Caco-2 (cell line): ENCODE results near the gene CEP290. TPM values are rescaled to one million over a fixed set of nuclear protein-coding genes. Genes with fewer than 3 reads are reported as not detected.

ENCODE experiments used
- BruUV-seq: library from RNA; stranded (reverse); fragments of 400-500 nt; replicated peaks from 2 replicates; lab custom pipeline; 2021; lab: Mats Ljungman, UMichigan
- CTCF ChIA-PET: fragments of 300-600 bp; sonication (Branson Sonifier 250); formaldehyde crosslinking; loops from one replicate; lab custom pipeline; 2022; ENCODE audit warnings: antibody characterized with exemption; lab: Charles Lee
- POLR2A ChIA-PET: fragments of 300-600 bp; sonication (Branson Sonifier 250); formaldehyde crosslinking; loops from one replicate; lab custom pipeline; 2022; ENCODE audit warnings: antibody characterized with exemption; lab: Charles Lee
- DNase-seq, 2 experiments: peaks; one replicate each; pipeline versions ENCODE4 v3.0.0 to v3.0.0-alpha.2; 2020 to 2022
- H3K27me3 ChIP-seq: replicated peaks from 2 replicates; pipeline ENCODE4 v1.6.0; 2011; ENCODE audit warnings: low read length; ENCODE audit not compliant: control insufficient read depth, insufficient read depth
- H3K36me3 ChIP-seq: 2 replicates; pipeline ENCODE4 v1.5.1; 2011; ENCODE audit warnings: low read length; ENCODE audit not compliant: control insufficient read depth, insufficient read depth
- H3K4me1 ChIP-seq: fragments of 250-450 bp; sonication (Bioruptor Pico); 2 replicates; pipeline ENCODE4 v1.5.1; 2020; ENCODE audit warnings: mild to moderate bottlenecking
- H3K4me3 ChIP-seq: 2 replicates; pipeline ENCODE4 v1.5.1; 2011; ENCODE audit warnings: low read depth, mild to moderate bottlenecking, control low read depth, low read length
- H3K9me3 ChIP-seq: fragments of 250-450 bp; sonication (Bioruptor Pico); 2 replicates; pipeline ENCODE4 v1.5.1; 2020; ENCODE audit warnings: mild to moderate bottlenecking, moderate library complexity
- H3K27ac Mint-ChIP-seq: one replicate; pipeline ENCODE4 v1.8.0; 2022; ENCODE audit warnings: mixed read lengths; ENCODE audit not compliant: unreplicated experiment
- H3K27me3 Mint-ChIP-seq: one replicate; pipeline ENCODE4 v1.8.0; 2022; ENCODE audit warnings: mixed read lengths; ENCODE audit not compliant: insufficient read depth, unreplicated experiment
- H3K36me3 Mint-ChIP-seq: one replicate; pipeline ENCODE4 v1.8.0; 2022; ENCODE audit warnings: mild to moderate bottlenecking, mixed read lengths; ENCODE audit not compliant: insufficient read depth, unreplicated experiment
- H3K4me1 Mint-ChIP-seq: one replicate; pipeline ENCODE4 v1.8.0; 2022; ENCODE audit warnings: low read depth, mixed read lengths; ENCODE audit not compliant: unreplicated experiment
- H3K4me3 Mint-ChIP-seq: one replicate; pipeline ENCODE4 v1.8.0; 2022; ENCODE audit warnings: mild to moderate bottlenecking, moderate library complexity, mixed read lengths; ENCODE audit not compliant: unreplicated experiment
- H3K9me3 Mint-ChIP-seq: one replicate; pipeline ENCODE4 v1.8.0; 2022; ENCODE audit warnings: mixed read lengths; ENCODE audit not compliant: unreplicated experiment
- intact Hi-C: fragments of 100-400 bp; cut with micrococcal nuclease; formaldehyde crosslinking; loops from one replicate; pipeline ENCODE4 v1.10.0; 2022; ENCODE audit not compliant: unreplicated experiment
- total RNA-seq: library from RNA; stranded (reverse); gene quantifications from 2 replicates; pipeline ENCODE4 v1.2.3, GENCODE V29; 2022
- TF ChIP-seq, protein P1 (sequence below), 2 experiments: fragments of 200-600 bp in 1 of 2; IDR thresholded peaks; 1 replicate in 1 of 2; 2 replicates in 1 of 2; pipeline versions ENCODE4 v1.5.1 to v1.8.0; 2011 to 2022; ENCODE audit warnings: antibody characterized with exemption in 1 of 2, control low read depth in 1 of 2, inconsistent platforms in 1 of 2, low read depth in 1 of 2, low read length in 1 of 2, mild to moderate bottlenecking in 1 of 2, moderate library complexity in 1 of 2; ENCODE audit not compliant: insufficient read depth in 1 of 2, severe bottlenecking in 1 of 2, unreplicated experiment in 1 of 2

The CEP290 gene
- total RNA-seq, 1 experiment from 2014 or later, result 14.0 TPM

DNA sequence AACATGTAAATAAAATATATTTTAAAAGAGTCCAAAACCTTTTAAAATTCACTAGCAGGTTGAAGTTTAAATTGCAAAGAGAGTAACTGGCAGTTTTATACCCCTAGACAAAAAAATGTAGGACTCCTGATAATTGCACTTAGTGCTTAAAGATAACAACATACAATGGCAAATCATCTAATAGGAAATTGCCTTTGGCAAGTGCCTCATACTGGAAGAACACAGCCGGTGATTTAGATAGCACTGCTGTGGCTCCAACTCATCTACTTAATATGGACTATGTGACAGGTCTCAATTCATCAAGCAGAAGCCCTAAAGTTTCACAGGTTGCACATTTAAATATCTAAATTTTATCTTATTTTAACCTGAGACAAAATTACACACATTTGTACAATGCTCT, 126.1 kb downstream of the CEP290 start:
- POLR2A ChIA-PET, result no interaction called here
- Mint-ChIP-seq H3K4me3 (no peak overlapping the region), H3K9me3 (peaks cover 45% of the 10 kb centered on the region), H3K36me3 (no peaks in the 10 kb centered on the region), H3K4me1 (no peaks in the 10 kb centered on the region), H3K27ac (no peak overlapping the region), H3K27me3 (peaks cover 3% of the 10 kb centered on the region)
- DNase-seq, result no peak
- Histone ChIP-seq H3K36me3 (no peaks in the 10 kb centered on the region), H3K9me3 (peaks cover 20% of the 10 kb centered on the region), H3K4me1 (no peaks in the 10 kb centered on the region), H3K4me3 (no peak overlapping the region), H3K27me3 (no peaks in the 10 kb centered on the region)
- TF ChIP-seq, protein P1, sequence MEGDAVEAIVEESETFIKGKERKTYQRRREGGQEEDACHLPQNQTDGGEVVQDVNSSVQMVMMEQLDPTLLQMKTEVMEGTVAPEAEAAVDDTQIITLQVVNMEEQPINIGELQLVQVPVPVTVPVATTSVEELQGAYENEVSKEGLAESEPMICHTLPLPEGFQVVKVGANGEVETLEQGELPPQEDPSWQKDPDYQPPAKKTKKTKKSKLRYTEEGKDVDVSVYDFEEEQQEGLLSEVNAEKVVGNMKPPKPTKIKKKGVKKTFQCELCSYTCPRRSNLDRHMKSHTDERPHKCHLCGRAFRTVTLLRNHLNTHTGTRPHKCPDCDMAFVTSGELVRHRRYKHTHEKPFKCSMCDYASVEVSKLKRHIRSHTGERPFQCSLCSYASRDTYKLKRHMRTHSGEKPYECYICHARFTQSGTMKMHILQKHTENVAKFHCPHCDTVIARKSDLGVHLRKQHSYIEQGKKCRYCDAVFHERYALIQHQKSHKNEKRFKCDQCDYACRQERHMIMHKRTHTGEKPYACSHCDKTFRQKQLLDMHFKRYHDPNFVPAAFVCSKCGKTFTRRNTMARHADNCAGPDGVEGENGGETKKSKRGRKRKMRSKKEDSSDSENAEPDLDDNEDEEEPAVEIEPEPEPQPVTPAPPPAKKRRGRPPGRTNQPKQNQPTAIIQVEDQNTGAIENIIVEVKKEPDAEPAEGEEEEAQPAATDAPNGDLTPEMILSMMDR (IDR thresholded peaks at IDR 0.05; ENCODE audit: insufficient read depth in 1 of 2, low read depth in 1 of 2, low read length in 1 of 2, severe bottlenecking in 1 of 2, unreplicated experiment in 1 of 2), result no peak
- intact Hi-C loops, result no loop called here
- no TSS peak for BruUV-seq
- CTCF ChIA-PET, result no interaction called here

DNA sequence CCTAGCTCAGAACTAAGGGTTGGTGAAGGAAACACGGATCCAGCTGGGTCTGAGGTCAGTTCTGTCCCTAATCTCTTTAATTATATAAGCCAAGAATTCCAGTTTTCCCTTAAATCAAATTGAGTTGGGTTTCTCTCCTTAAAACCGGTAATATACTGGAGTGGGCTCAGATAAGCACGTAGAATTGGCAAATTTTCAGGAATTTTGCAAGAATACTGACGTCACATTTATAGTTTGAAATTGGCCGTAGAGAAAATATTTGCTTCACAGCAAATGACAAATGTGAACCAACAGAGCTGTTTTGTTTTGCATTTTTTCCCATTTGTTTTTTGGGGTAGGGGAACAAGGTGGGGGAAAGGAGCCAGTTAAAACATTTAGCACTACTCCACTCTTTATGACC, 130.1 kb downstream of the CEP290 start:
- TF ChIP-seq, protein P1 (IDR thresholded peaks at IDR 0.05; ENCODE audit: insufficient read depth in 1 of 2, low read depth in 1 of 2, low read length in 1 of 2, severe bottlenecking in 1 of 2, unreplicated experiment in 1 of 2), result no peak
- no peaks in the 10 kb centered on the region for H3K36me3 Mint-ChIP-seq
- intact Hi-C loops, result no loop called here
- BruUV-seq, result no TSS peak
- 0 out of 2 replicates have a peak, but pooled peaks cover 5% of the 10 kb centered on the region for H3K9me3 ChIP-seq
- no peaks in the 10 kb centered on the region for H3K27me3 ChIP-seq
- H3K36me3 ChIP-seq, result no peaks in the 10 kb centered on the region
- no peak overlapping the region for H3K4me3 Mint-ChIP-seq
- peaks cover 6% of the 10 kb centered on the region for H3K9me3 Mint-ChIP-seq
- H3K27ac Mint-ChIP-seq, result no peak overlapping the region
- POLR2A ChIA-PET, result no interaction called here
- H3K4me1 ChIP-seq, result no peaks in the 10 kb centered on the region
- H3K4me3 ChIP-seq, result no peak overlapping the region
- no peaks in the 10 kb centered on the region for H3K4me1 Mint-ChIP-seq
- H3K27me3 Mint-ChIP-seq, result peaks cover 12% of the 10 kb centered on the region
- no peak for DNase-seq
- CTCF ChIA-PET, result no interaction called here

GRCh38 chr12:88006351-88006750, 135.5 kb downstream of the CEP290 start:
- no peak overlapping the region for H3K4me3 ChIP-seq
- no peaks in the 10 kb centered on the region for H3K4me1 Mint-ChIP-seq
- H3K27ac Mint-ChIP-seq, result no peak overlapping the region
- no peak overlapping the region for H3K4me3 Mint-ChIP-seq
- CTCF ChIA-PET, result no interaction called here
- no peaks in the 10 kb centered on the region for H3K4me1 ChIP-seq
- intact Hi-C loops, result no loop called here
- no peaks in the 10 kb centered on the region for H3K9me3 Mint-ChIP-seq
- TF ChIP-seq, protein P1 (IDR thresholded peaks at IDR 0.05; ENCODE audit: insufficient read depth in 1 of 2, low read depth in 1 of 2, low read length in 1 of 2, severe bottlenecking in 1 of 2, unreplicated experiment in 1 of 2), result no peak
- H3K36me3 ChIP-seq, result no peaks in the 10 kb centered on the region
- no peaks in the 10 kb centered on the region for H3K27me3 ChIP-seq
- POLR2A ChIA-PET, result no interaction called here
- no peak for DNase-seq
- H3K27me3 Mint-ChIP-seq, result peaks cover 9% of the 10 kb centered on the region
- H3K36me3 Mint-ChIP-seq, result no peaks in the 10 kb centered on the region
- H3K9me3 ChIP-seq, result no peaks in the 10 kb centered on the region
- no TSS peak for BruUV-seq
